ENCODE data around the gene ZNF354B.

The ZNF354B gene

GRCh38 chr5:178883815-178884430, 24.2 kb downstream of the ZNF354B start:
- no peak for DNase-seq

- DNase-seq: peak; percentile 54
Observed at GRCh38 chr5:178895615-178896571, 36.1 kb downstream of the ZNF354B start, which contains the start of gene ZFP2. Gene ZFP2, plus strand, starts transcription at chr5:178895913. Its CDS starts 35,401 bp downstream, at chr5:178931314.

GRCh38 chr5:178899289-178899688, 39.5 kb downstream of the ZNF354B start:
- no peak for DNase-seq

GRCh38 chr5:178902849-178903248, 43.1 kb downstream of the ZNF354B start:
- DNase-seq: no peak

GRCh38 chr5:178931846-178932760, 72.3 kb downstream of the ZNF354B start:
- DNase-seq: no peak

All from NCI-H774 (cell line).